Uterus (tissue), 2 donors: ENCODE results near the gene INSC.

Experiments
- POLR2A ChIP-seq, 2 donors: fragments of 450-650 bp; IDR thresholded peaks; one replicate each; pipeline ENCODE4 v1.6.1; 2016; ENCODE audit warnings: antibody characterized with exemption in 2 of 2, mild to moderate bottlenecking in 1 of 2, moderate library complexity in 1 of 2
- TF ChIP-seq, protein P1 (sequence below), 4 experiments: fragments of 200-600 bp in 2 of 4; fragments of 450-650 bp in 2 of 4; sonication (generic) in 2 of 4; IDR thresholded peaks; one replicate each; pipeline ENCODE4 v1.5.1; 2016 to 2019; ENCODE audit warnings: antibody characterized with exemption in 4 of 4, mild to moderate bottlenecking in 2 of 4, moderate library complexity in 1 of 4

DNA sequence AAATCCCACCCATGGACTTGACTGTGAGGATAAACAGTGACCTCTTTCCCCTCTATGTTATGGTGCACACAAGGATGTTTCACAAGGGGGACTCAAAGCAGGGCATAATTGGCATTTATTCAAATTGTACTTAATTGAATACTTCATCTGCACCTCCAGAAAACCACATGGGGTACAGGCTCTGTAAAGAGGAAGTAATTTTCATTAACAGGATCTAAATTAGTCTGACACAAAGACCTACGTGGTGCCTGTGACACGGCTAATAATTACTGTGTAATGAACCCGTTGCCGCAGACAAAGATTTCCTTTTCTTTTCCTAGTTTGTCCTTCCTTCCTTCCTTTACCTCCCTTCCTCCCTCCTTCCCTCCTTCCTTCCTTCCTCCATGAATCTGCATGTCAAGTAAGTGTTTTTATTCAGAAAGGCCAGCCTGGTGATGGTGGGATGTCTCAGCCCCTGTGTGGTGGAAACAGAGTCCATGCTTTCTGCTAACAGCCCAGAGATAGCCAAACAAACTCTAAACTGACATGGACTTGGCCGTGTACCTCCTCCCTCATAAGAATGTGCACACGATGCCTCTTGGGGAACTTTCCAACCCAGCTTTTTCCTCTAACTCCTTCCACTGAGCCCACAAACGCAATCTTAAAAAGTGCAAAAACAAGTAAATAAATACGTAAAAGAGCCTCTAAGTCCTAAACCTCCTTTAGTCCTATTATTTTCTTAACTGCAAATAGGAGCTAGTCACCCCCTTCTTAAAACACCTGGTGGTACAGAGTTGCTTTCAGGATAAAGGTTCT lies 118.8 kb downstream of the INSC start:
- TF ChIP-seq POLR2A (IDR thresholded peaks at IDR 0.05) = no peak
- TF ChIP-seq, protein P1, sequence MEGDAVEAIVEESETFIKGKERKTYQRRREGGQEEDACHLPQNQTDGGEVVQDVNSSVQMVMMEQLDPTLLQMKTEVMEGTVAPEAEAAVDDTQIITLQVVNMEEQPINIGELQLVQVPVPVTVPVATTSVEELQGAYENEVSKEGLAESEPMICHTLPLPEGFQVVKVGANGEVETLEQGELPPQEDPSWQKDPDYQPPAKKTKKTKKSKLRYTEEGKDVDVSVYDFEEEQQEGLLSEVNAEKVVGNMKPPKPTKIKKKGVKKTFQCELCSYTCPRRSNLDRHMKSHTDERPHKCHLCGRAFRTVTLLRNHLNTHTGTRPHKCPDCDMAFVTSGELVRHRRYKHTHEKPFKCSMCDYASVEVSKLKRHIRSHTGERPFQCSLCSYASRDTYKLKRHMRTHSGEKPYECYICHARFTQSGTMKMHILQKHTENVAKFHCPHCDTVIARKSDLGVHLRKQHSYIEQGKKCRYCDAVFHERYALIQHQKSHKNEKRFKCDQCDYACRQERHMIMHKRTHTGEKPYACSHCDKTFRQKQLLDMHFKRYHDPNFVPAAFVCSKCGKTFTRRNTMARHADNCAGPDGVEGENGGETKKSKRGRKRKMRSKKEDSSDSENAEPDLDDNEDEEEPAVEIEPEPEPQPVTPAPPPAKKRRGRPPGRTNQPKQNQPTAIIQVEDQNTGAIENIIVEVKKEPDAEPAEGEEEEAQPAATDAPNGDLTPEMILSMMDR (IDR thresholded peaks at IDR 0.05) = no peak
